Mammary epithelial cell (primary cell): ENCODE results near the gene C6orf58.

ENCODE experiments used
- CTCF ChIP-seq, 2 donors: IDR thresholded peaks in 1 of 2; conservative IDR thresholded peaks in 1 of 2; 2 replicates each; pipeline ENCODE4 v1.5.1; 2011 to 2012; ENCODE audit warnings: inconsistent platforms in 2 of 2, low read length in 2 of 2, mild to moderate bottlenecking in 2 of 2, control low read depth in 1 of 2, low read depth in 1 of 2; ENCODE audit not compliant: insufficient read depth in 1 of 2; ENCODE audit errors: extremely low read depth in 1 of 2
- EZH2 ChIP-seq: IDR thresholded peaks from 2 replicates; pipeline ENCODE4 v1.6.1; 2012; ENCODE audit warnings: low read length, inconsistent platforms, borderline replicate concordance

DNA sequence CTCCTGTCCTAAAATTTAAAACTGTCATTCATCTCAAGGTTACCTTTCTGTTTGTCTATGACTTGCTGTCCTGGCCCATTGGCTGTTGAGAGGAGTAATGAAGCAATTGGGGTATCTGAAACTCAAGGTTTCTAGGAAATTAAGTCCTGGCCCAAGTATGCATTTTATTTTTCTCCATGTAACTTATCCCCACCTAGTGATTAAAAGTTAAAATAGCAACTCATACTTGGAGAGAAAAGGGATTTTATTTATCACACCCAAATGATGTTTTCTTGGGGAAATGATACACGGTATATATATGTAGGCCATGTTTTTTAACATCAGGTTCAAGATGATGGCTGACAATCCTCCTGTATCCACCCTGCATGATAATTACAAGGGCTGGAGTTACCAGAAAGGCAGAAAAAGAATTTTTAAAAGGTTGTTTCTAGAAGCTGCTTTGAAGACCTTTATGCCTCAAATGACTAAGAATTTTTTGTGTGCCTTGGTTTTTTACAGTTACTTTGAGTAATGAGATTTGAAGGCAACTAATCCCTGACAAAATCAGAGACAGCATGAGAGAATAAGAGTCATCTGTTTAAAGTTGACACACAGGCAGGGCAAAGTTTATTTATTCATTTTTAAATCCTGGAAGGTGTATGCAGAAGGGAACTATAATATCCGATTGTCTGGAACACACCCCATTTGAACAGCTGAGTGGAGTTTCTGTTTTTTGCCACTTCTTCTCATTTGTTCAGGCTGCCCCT lies 28.9 kb upstream of the C6orf58 start:
- TF ChIP-seq CTCF (conservative IDR thresholded peaks at IDR 0.05 in 1 of 2, IDR thresholded peaks at IDR 0.05 in 1 of 2; ENCODE audit: extremely low read depth in 1 of 2, insufficient read depth in 1 of 2, low read depth in 1 of 2, low read length in 2 of 2) (peak in 1 of 2 donors; percentile 17), EZH2 (no peak)
